K562 (cell line): ENCODE measurements around the gene COPS9. TPM values are rescaled to one million over a fixed set of nuclear protein-coding genes. Genes with fewer than 3 reads are reported as not detected.

Experiments used
- ATF1 ChIP-seq, 2 experiments: fragments of 450-650 bp in 1 of 2; IDR thresholded peaks; 2 replicates each; pipeline ENCODE4 v1.6.1; 2016; ENCODE audit warnings: missing compliant biosample characterization in 1 of 2, missing genetic modification characterization in 1 of 2
- ETV5 ChIP-seq: sonication (generic); formaldehyde crosslinking; IDR thresholded peaks from 2 replicates; pipeline ENCODE4 v1.4.0; 2020; ENCODE audit warnings: low read depth, mild to moderate bottlenecking, missing genetic modification reagents
- GTF2F1 ChIP-seq: IDR thresholded peaks from 2 replicates; pipeline ENCODE4 v1.6.1; 2011; ENCODE audit warnings: low read depth, low read length, improper control_type of control experiment
- HMGXB4 ChIP-seq: sonication (generic); formaldehyde crosslinking; IDR thresholded peaks from 2 replicates; pipeline ENCODE4 v1.8.1; 2023; ENCODE audit warnings: mild to moderate bottlenecking, missing genetic modification reagents
- ILK ChIP-seq: fragments of 450-650 bp; IDR thresholded peaks from 2 replicates; pipeline ENCODE4 v1.6.1; 2016; ENCODE audit warnings: missing genetic modification characterization, low read depth, mild to moderate bottlenecking, missing compliant biosample characterization, moderate library complexity, borderline replicate concordance
- LCOR ChIP-seq: sonication (generic); formaldehyde crosslinking; IDR thresholded peaks from 2 replicates; pipeline ENCODE4 v1.8.0; 2022; ENCODE audit warnings: mild to moderate bottlenecking, missing genetic modification reagents
- MTA1 ChIP-seq: fragments of 450-650 bp; IDR thresholded peaks from 2 replicates; pipeline ENCODE4 v1.6.1; 2017; ENCODE audit warnings: borderline replicate concordance
- PHF21A ChIP-seq: fragments of 450-650 bp; IDR thresholded peaks from 2 replicates; pipeline ENCODE4 v1.6.1; 2017; ENCODE audit warnings: low read depth, borderline replicate concordance
- PHTF2 ChIP-seq: fragments of 250-450 bp; sonication (Bioruptor Pico); IDR thresholded peaks from 2 replicates; pipeline ENCODE4 v1.5.0; 2021; ENCODE audit warnings: mild to moderate bottlenecking
- PML ChIP-seq: IDR thresholded peaks from 2 replicates; pipeline ENCODE4 v1.6.1; 2012; ENCODE audit warnings: low read length, inconsistent platforms
- POLR2H ChIP-seq: IDR thresholded peaks from 2 replicates; pipeline ENCODE4 v1.6.1; 2016; ENCODE audit warnings: missing genetic modification characterization, low read depth, mild to moderate bottlenecking, control low read depth, missing compliant biosample characterization, moderate library complexity
- PTBP1 ChIP-seq: fragments of 200-400 bp; formaldehyde crosslinking; IDR thresholded peaks from 2 replicates; pipeline ENCODE4 v1.6.1; 2017; ENCODE audit warnings: low read depth, low read length
- RBM22 ChIP-seq: fragments of 200-400 bp; formaldehyde crosslinking; IDR thresholded peaks from 2 replicates; pipeline ENCODE4 v1.6.1; 2018; ENCODE audit warnings: low read length, low read depth; ENCODE audit not compliant: poor library complexity, severe bottlenecking
- RBM39 ChIP-seq: fragments of 200-400 bp; formaldehyde crosslinking; optimal IDR thresholded peaks from 2 replicates; pipeline ENCODE3; 2018; ENCODE audit warnings: low read depth, low read length
- TAF9B ChIP-seq: fragments of 450-650 bp; IDR thresholded peaks from 2 replicates; pipeline ENCODE4 v1.6.1; 2018; ENCODE audit warnings: mild to moderate bottlenecking; ENCODE audit not compliant: partially characterized antibody
- TCF7 ChIP-seq: sonication (generic); IDR thresholded peaks from 2 replicates; pipeline ENCODE4 v1.6.1; 2016; ENCODE audit warnings: antibody characterized with exemption, borderline replicate concordance
- TRIM25 ChIP-seq: fragments of 450-650 bp; IDR thresholded peaks from 2 replicates; pipeline ENCODE4 v1.7.0; 2016; ENCODE audit warnings: borderline replicate concordance
- ZC3H8 ChIP-seq: fragments of 450-650 bp; IDR thresholded peaks from 2 replicates; pipeline ENCODE4 v1.6.1; 2017
- ZFPM2 ChIP-seq: fragments of 250-450 bp; sonication (Bioruptor Pico); IDR thresholded peaks from 2 replicates; pipeline ENCODE4 v1.5.1; 2022; ENCODE audit warnings: mild to moderate bottlenecking
- ZKSCAN1 ChIP-seq: fragments of 150-350 bp; IDR thresholded peaks from 2 replicates; pipeline ENCODE4 v1.6.1; 2016; ENCODE audit warnings: low read depth, low read length
- ZNF644 ChIP-seq: fragments of 200-800 bp; sonication (Bioruptor generic); IDR thresholded peaks from 2 replicates; pipeline ENCODE4 v1.6.1; 2016; ENCODE audit warnings: low read depth, missing genetic modification characterization, missing compliant biosample characterization
- polyA plus RNA-seq, 8 experiments: library from polyadenylated mRNA; depleted of rRNA in 4 of 8; stranded (reverse) in 5 of 8; unstranded in 3 of 8; fragments of >200 nt; fragmentation: Nextera tagmentation in 2 of 8; fragmentation: Illumina TruSeq in 1 of 8; extraction: Ambion mirVana in 2 of 8; extraction: Trizol in 1 of 8; gene quantifications; 2 replicates each; pipeline versions ENCODE4 v1.2.1 to v1.2.3, GENCODE V29; 2011 to 2014; ENCODE audit warnings: inconsistent platforms in 1 of 8, missing spikeins in 1 of 8
- total RNA-seq, 7 experiments: library from RNA; depleted of rRNA in 6 of 7; stranded (reverse); fragments of >200 nt in 6 of 7; fragmentation: Illumina TruSeq in 2 of 7; extraction: Trizol in 2 of 7; gene quantifications; 2 replicates each; pipeline versions ENCODE4 v1.2.1 to v1.2.3, GENCODE V29; 2011 to 2021; ENCODE audit warnings: low replicate concordance in 1 of 7
- TF ChIP-seq, protein P1 (sequence below): fragments of 450-650 bp; IDR thresholded peaks from 2 replicates; pipeline ENCODE4 v1.6.1; 2016; ENCODE audit warnings: missing biosample characterization, missing genetic modification characterization
- TF ChIP-seq, protein P2 (sequence below): fragments of 250-450 bp; sonication (Bioruptor Pico); IDR thresholded peaks from 2 replicates; pipeline ENCODE4 v1.8.0; 2021; ENCODE audit warnings: borderline replicate concordance, mild to moderate bottlenecking, moderate library complexity; ENCODE audit not compliant: poor library complexity, severe bottlenecking
- TF ChIP-seq, protein P3 (sequence below): fragments of 250-450 bp; sonication (Bioruptor Pico); IDR thresholded peaks from 2 replicates; pipeline ENCODE4 v1.5.0; 2020; ENCODE audit warnings: mild to moderate bottlenecking

COPS9 gene
- total and polyA plus RNA-seq, 9 of the 15 experiments (the other 6 are each of a cell fraction or from before 2014, with no cell fraction given) = 55.0 to 281 (median 99.9) TPM

DNA sequence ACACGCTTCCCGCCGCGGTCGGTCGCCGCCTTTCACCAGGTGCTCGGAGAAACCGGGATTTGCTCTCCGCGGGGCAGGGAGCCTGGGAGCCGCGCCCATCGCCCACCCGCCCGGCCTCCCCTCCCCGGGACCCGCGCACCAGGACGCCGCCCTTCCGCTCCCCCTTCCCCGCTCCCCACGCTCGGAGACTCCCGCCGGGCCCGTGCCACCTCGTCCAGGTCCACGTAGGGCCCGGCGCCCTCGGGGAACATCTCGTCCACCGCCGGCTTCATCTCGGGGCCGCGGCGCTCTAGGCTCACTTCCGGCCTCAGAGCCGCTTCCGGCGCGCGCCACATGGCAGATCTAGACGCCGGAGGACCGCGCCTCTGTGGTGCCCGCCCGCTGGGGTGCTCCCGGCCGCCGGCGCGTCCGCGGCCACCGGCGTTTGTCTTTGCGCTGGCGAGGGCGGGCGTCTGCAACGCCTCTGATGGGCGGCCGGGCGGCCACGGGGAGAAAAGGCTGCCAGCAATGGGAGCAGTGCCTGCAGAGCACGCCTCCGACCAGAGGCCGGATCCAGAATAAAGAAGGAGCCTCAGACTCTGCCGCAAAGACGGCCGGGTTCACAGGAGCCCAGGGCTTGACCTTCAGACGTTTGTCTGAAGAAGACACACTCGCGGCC lies at the start of gene COPS9 (continued):
- no peak for TF ChIP-seq TRIM25
- no peak for TF ChIP-seq ZC3H8
- peak; percentile 90 for TF ChIP-seq ETV5
- TF ChIP-seq TAF9B = no peak
- TF ChIP-seq, protein P1, sequence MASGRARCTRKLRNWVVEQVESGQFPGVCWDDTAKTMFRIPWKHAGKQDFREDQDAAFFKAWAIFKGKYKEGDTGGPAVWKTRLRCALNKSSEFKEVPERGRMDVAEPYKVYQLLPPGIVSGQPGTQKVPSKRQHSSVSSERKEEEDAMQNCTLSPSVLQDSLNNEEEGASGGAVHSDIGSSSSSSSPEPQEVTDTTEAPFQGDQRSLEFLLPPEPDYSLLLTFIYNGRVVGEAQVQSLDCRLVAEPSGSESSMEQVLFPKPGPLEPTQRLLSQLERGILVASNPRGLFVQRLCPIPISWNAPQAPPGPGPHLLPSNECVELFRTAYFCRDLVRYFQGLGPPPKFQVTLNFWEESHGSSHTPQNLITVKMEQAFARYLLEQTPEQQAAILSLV (tag) = no peak
- no peak for TF ChIP-seq RBM39
- TF ChIP-seq GTF2F1 = no peak
- no peak for TF ChIP-seq PHTF2 (CRISPR knock-in tag)
- TF ChIP-seq PHF21A = no peak
- TF ChIP-seq, protein P2, sequence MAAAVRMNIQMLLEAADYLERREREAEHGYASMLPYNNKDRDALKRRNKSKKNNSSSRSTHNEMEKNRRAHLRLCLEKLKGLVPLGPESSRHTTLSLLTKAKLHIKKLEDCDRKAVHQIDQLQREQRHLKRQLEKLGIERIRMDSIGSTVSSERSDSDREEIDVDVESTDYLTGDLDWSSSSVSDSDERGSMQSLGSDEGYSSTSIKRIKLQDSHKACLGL (CRISPR knock-in tag) = no peak
- TF ChIP-seq POLR2H (tag) = no peak
- TF ChIP-seq ILK (tag) = no peak
- no peak for TF ChIP-seq TCF7
- TF ChIP-seq ZKSCAN1 = no peak
- TF ChIP-seq ZFPM2 (CRISPR knock-in tag) = no peak
- no peak for TF ChIP-seq HMGXB4 (CRISPR knock-in tag)
- TF ChIP-seq, protein P3, sequence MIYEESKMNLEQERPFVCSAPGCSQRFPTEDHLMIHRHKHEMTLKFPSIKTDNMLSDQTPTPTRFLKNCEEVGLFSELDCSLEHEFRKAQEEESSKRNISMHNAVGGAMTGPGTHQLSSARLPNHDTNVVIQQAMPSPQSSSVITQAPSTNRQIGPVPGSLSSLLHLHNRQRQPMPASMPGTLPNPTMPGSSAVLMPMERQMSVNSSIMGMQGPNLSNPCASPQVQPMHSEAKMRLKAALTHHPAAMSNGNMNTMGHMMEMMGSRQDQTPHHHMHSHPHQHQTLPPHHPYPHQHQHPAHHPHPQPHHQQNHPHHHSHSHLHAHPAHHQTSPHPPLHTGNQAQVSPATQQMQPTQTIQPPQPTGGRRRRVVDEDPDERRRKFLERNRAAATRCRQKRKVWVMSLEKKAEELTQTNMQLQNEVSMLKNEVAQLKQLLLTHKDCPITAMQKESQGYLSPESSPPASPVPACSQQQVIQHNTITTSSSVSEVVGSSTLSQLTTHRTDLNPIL = no peak
- TF ChIP-seq RBM22 = no peak
- no peak for TF ChIP-seq PTBP1
- no peak for TF ChIP-seq LCOR (CRISPR knock-in tag)
- TF ChIP-seq MTA1 = no peak
- no peak for TF ChIP-seq ATF1 (CRISPR knock-in tag; IDR thresholded peaks at IDR 0.05)
- TF ChIP-seq ATF1 (tag; IDR thresholded peaks at IDR 0.05) = no peak
- TF ChIP-seq ZNF644 = no peak
- no peak for TF ChIP-seq PML
